H1 (cell line): ENCODE results near the gene ZNF521. TPM values are rescaled to one million over a fixed set of nuclear protein-coding genes. Genes with fewer than 3 reads are reported as not detected.

ENCODE experiments used
- CTBP2 ChIP-seq: IDR thresholded peaks from 2 replicates; pipeline ENCODE4 v1.7.0; 2011; ENCODE audit warnings: borderline replicate concordance, mild to moderate bottlenecking, moderate library complexity, mixed read lengths, low read length; ENCODE audit not compliant: insufficient read depth, insufficient read length
- GTF2F1 ChIP-seq: IDR thresholded peaks from 2 replicates; pipeline ENCODE4 v1.6.1; 2012; ENCODE audit warnings: low read depth, low read length, improper control_type of control experiment, borderline replicate concordance
- JUND ChIP-seq: IDR thresholded peaks from 2 replicates; pipeline ENCODE4 v1.6.1; 2011; ENCODE audit warnings: mild to moderate bottlenecking, improper control_type of control experiment, low read length
- KDM1A ChIP-seq: fragments of 200-600, 300-600 bp; sonication (generic); IDR thresholded peaks from 2 replicates; pipeline ENCODE4 v1.7.1; 2016; ENCODE audit warnings: mild to moderate bottlenecking, low read length, borderline replicate concordance
- TAF7 ChIP-seq: optimal IDR thresholded peaks from 2 replicates; pipeline ENCODE3; 2011; ENCODE audit warnings: low read depth, mild to moderate bottlenecking, inconsistent platforms, low read length, moderate library complexity, borderline replicate concordance
- polyA plus RNA-seq, 7 experiments: library from polyadenylated mRNA; depleted of rRNA in 3 of 7; stranded (reverse) in 5 of 7; unstranded in 2 of 7; fragments of >200 nt in 5 of 7; fragments of 200-250 nt in 2 of 7; gene quantifications; 1 replicate in 5 of 7; 2 replicates in 1 of 7; 4 replicates in 1 of 7; pipeline versions ENCODE4 v1.2.1 to v1.2.3, GENCODE V29; 2011 to 2013; ENCODE audit warnings: missing spikeins in 2 of 7, mixed read lengths in 2 of 7
- total RNA-seq: library from RNA; stranded (reverse); fragmentation: NEBNext Ultra II Directional; extraction: Animal tissue kit (Norgen Biotek cat#: 25700); gene quantifications from 2 replicates; pipeline ENCODE4 v1.2.1, GENCODE V29; 2021
- TF ChIP-seq, protein P1 (sequence below): fragments of 300-600 bp; sonication (generic); IDR thresholded peaks from 2 replicates; pipeline ENCODE4 v1.7.1; 2012; ENCODE audit warnings: low read length, moderate library complexity, mild to moderate bottlenecking, inconsistent platforms; ENCODE audit not compliant: insufficient replicate concordance

ZNF521 gene
- total and polyA plus RNA-seq, 2 of the 8 experiments (the other 6 are each of a cell fraction or from before 2014, with no cell fraction given) = 9.5 to 15.8 TPM

DNA sequence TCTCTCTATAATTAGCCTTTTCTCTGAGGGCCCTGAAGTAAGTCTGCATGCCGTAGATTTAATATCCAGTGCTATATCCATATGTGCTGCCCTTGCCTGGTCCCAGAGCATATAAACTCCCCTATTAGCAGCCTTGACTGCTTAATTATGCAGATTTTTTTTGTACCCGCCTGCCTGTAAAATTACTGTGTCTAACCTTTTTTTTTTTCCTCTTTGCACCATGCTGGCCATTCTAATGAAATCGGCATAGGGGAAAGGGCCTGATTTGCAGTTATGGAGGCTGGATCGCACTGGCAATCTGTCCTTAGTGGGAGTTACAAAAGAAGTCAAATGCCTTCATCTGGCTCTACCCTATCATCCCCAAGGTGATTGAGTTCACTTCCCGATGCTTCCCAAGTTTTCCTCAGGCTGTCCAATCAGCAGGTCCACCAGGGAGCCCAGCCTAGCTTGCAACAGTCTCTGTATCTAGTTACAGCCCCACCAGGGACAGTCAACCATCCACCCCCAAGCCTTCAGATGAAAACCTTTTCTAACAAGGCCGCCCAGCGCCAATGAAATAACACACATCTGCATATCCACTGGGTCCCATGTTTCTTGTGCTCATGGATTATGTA is 239.0 kb downstream of the ZNF521 start (continued):
- TF ChIP-seq, protein P1, sequence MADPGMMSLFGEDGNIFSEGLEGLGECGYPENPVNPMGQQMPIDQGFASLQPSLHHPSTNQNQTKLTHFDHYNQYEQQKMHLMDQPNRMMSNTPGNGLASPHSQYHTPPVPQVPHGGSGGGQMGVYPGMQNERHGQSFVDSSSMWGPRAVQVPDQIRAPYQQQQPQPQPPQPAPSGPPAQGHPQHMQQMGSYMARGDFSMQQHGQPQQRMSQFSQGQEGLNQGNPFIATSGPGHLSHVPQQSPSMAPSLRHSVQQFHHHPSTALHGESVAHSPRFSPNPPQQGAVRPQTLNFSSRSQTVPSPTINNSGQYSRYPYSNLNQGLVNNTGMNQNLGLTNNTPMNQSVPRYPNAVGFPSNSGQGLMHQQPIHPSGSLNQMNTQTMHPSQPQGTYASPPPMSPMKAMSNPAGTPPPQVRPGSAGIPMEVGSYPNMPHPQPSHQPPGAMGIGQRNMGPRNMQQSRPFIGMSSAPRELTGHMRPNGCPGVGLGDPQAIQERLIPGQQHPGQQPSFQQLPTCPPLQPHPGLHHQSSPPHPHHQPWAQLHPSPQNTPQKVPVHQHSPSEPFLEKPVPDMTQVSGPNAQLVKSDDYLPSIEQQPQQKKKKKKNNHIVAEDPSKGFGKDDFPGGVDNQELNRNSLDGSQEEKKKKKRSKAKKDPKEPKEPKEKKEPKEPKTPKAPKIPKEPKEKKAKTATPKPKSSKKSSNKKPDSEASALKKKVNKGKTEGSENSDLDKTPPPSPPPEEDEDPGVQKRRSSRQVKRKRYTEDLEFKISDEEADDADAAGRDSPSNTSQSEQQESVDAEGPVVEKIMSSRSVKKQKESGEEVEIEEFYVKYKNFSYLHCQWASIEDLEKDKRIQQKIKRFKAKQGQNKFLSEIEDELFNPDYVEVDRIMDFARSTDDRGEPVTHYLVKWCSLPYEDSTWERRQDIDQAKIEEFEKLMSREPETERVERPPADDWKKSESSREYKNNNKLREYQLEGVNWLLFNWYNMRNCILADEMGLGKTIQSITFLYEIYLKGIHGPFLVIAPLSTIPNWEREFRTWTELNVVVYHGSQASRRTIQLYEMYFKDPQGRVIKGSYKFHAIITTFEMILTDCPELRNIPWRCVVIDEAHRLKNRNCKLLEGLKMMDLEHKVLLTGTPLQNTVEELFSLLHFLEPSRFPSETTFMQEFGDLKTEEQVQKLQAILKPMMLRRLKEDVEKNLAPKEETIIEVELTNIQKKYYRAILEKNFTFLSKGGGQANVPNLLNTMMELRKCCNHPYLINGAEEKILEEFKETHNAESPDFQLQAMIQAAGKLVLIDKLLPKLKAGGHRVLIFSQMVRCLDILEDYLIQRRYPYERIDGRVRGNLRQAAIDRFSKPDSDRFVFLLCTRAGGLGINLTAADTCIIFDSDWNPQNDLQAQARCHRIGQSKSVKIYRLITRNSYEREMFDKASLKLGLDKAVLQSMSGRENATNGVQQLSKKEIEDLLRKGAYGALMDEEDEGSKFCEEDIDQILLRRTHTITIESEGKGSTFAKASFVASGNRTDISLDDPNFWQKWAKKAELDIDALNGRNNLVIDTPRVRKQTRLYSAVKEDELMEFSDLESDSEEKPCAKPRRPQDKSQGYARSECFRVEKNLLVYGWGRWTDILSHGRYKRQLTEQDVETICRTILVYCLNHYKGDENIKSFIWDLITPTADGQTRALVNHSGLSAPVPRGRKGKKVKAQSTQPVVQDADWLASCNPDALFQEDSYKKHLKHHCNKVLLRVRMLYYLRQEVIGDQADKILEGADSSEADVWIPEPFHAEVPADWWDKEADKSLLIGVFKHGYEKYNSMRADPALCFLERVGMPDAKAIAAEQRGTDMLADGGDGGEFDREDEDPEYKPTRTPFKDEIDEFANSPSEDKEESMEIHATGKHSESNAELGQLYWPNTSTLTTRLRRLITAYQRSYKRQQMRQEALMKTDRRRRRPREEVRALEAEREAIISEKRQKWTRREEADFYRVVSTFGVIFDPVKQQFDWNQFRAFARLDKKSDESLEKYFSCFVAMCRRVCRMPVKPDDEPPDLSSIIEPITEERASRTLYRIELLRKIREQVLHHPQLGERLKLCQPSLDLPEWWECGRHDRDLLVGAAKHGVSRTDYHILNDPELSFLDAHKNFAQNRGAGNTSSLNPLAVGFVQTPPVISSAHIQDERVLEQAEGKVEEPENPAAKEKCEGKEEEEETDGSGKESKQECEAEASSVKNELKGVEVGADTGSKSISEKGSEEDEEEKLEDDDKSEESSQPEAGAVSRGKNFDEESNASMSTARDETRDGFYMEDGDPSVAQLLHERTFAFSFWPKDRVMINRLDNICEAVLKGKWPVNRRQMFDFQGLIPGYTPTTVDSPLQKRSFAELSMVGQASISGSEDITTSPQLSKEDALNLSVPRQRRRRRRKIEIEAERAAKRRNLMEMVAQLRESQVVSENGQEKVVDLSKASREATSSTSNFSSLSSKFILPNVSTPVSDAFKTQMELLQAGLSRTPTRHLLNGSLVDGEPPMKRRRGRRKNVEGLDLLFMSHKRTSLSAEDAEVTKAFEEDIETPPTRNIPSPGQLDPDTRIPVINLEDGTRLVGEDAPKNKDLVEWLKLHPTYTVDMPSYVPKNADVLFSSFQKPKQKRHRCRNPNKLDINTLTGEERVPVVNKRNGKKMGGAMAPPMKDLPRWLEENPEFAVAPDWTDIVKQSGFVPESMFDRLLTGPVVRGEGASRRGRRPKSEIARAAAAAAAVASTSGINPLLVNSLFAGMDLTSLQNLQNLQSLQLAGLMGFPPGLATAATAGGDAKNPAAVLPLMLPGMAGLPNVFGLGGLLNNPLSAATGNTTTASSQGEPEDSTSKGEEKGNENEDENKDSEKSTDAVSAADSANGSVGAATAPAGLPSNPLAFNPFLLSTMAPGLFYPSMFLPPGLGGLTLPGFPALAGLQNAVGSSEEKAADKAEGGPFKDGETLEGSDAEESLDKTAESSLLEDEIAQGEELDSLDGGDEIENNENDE = no peak
- TF ChIP-seq KDM1A (no peak), JUND (no peak), GTF2F1 (no peak), CTBP2 (no peak), TAF7 (no peak)
